MM.1S (cell line): ENCODE data around the gene DAAM1.

Source experiments
- CTCF ChIP-seq: fragments of 300-600 bp; sonication (generic); IDR thresholded peaks from 2 replicates; pipeline ENCODE4 v1.5.1; 2016; ENCODE audit warnings: antibody characterized with exemption, low read length, mixed read lengths
- EZH2phosphoT487 ChIP-seq: fragments of 300-600 bp; sonication (generic); IDR thresholded peaks from 2 replicates; pipeline ENCODE4 v1.6.1; 2018; ENCODE audit warnings: antibody characterized with exemption, low read length

- TF ChIP-seq CTCF (no peak), EZH2phosphoT487 (no peak)
Observed at GRCh38 chr14:59199614-59200013, 11.1 kb downstream of the DAAM1 start.
